ENCODE data around the gene CRMP1.

GRCh38 chr4:5822619-5823018, 70.3 kb downstream of the CRMP1 start:
- no peak for TF ChIP-seq MAX (IDR thresholded peaks at IDR 0.05; ENCODE audit: low read depth, low read length)
- no peak for TF ChIP-seq CTCF (IDR thresholded peaks at IDR 0.05; ENCODE audit: low read depth, low read length)
- no peak for TF ChIP-seq POLR2A (IDR thresholded peaks at IDR 0.05; ENCODE audit: extremely low read depth, insufficient read length)
